ENCODE results near the gene BBS7. TPM values are rescaled to one million over a fixed set of nuclear protein-coding genes. Genes with fewer than 3 reads are reported as not detected.

Gene BBS7
- total and polyA plus RNA-seq, 2 donors from 2014 or later, result 8.0 to 14.5 TPM

- H3K4me3 ChIP-seq (ENCODE audit: low read length in 3 of 3), result no peak overlapping the region
- no peaks in the 10 kb centered on the region for H3K4me1 ChIP-seq (ENCODE audit: control insufficient read depth in 2 of 3, insufficient read depth in 2 of 3, low read depth in 1 of 3, low read length in 3 of 3)
- intact Hi-C loops (cut with DNase I), result no loop called here
- H3K27me3 ChIP-seq (ENCODE audit: control insufficient read depth, insufficient read depth, low read length), result no peaks in the 10 kb centered on the region
- TF ChIP-seq, protein P1, sequence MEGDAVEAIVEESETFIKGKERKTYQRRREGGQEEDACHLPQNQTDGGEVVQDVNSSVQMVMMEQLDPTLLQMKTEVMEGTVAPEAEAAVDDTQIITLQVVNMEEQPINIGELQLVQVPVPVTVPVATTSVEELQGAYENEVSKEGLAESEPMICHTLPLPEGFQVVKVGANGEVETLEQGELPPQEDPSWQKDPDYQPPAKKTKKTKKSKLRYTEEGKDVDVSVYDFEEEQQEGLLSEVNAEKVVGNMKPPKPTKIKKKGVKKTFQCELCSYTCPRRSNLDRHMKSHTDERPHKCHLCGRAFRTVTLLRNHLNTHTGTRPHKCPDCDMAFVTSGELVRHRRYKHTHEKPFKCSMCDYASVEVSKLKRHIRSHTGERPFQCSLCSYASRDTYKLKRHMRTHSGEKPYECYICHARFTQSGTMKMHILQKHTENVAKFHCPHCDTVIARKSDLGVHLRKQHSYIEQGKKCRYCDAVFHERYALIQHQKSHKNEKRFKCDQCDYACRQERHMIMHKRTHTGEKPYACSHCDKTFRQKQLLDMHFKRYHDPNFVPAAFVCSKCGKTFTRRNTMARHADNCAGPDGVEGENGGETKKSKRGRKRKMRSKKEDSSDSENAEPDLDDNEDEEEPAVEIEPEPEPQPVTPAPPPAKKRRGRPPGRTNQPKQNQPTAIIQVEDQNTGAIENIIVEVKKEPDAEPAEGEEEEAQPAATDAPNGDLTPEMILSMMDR (IDR thresholded peaks at IDR 0.05; ENCODE audit: borderline replicate concordance, extremely low read depth, insufficient read depth), result no peak
- H3K9me3 ChIP-seq (ENCODE audit: control insufficient read depth in 2 of 3, insufficient read depth in 1 of 3, low read length in 3 of 3), result no peaks in the 10 kb centered on the region
- H3K9ac ChIP-seq (ENCODE audit: low read length in 3 of 3), result no peak overlapping the region
- DNase-seq (no peak), FAIRE-seq (no peak)
- H3K36me3 ChIP-seq (ENCODE audit: control insufficient read depth in 2 of 3, insufficient read depth in 3 of 3, low read length in 3 of 3), result no peaks in the 10 kb centered on the region
- H3K27ac ChIP-seq (ENCODE audit: low read depth in 2 of 2, low read length in 2 of 2), result no peak overlapping the region
Measured at GRCh38 chr4:121776610-121777401, 93.5 kb downstream of the BBS7 start.

Other genes with a start within 250 kb of the BBS7 start
- 302 TPM for gene ANXA5, start 173.5 kb downstream of the BBS7 start, total RNA-seq
- gene ANXA5, start 173.5 kb downstream of the BBS7 start, polyA plus RNA-seq (ENCODE audit: insufficient read depth, low read depth, low replicate concordance), result 248 TPM
- gene SMIM43, start 105.3 kb downstream of the BBS7 start, total RNA-seq, result not detected
- not detected for gene SMIM43, start 105.3 kb downstream of the BBS7 start, polyA plus RNA-seq (ENCODE audit: insufficient read depth, low read depth, low replicate concordance)
- 17.6 TPM for gene EXOSC9, start 69.2 kb downstream of the BBS7 start, total RNA-seq
- 19.9 TPM for gene EXOSC9, start 69.2 kb downstream of the BBS7 start, polyA plus RNA-seq (ENCODE audit: insufficient read depth, low read depth, low replicate concordance)
- 1.4 TPM for gene CCNA2, start 46.6 kb downstream of the BBS7 start, total RNA-seq
- 0.71 TPM for gene CCNA2, start 46.6 kb downstream of the BBS7 start, polyA plus RNA-seq (ENCODE audit: insufficient read depth, low read depth, low replicate concordance)
- gene TRPC3, start 81.6 kb upstream of the BBS7 start, total RNA-seq, result 0.44 TPM
- 0.17 TPM for gene TRPC3, start 81.6 kb upstream of the BBS7 start, polyA plus RNA-seq (ENCODE audit: insufficient read depth, low read depth, low replicate concordance)